SK-N-SH (cell line): ENCODE measurements around the gene PCARE. TPM values are rescaled to one million over a fixed set of nuclear protein-coding genes. Genes with fewer than 3 reads are reported as not detected.

ENCODE experiments used
- CTCF ChIA-PET: fragments of 300-600, 350-600 bp; formaldehyde crosslinking; extraction: SDS; loops from one replicate; lab custom pipeline; 2021; lab: Yijun Ruan, JAX
- POLR2A ChIA-PET: fragments of 350-600 bp; sonication (Branson Sonifier 250); formaldehyde crosslinking; extraction: SDS; loops from one replicate; lab custom pipeline; 2020; ENCODE audit warnings: antibody characterized with exemption, inconsistent platforms; lab: Yijun Ruan, JAX
- DNase-seq: peaks from one replicate; pipeline ENCODE4 v3.0.0; 2012
- H2AFZ ChIP-seq: fragments of 200-600 bp; sonication (generic); 2 replicates; pipeline ENCODE4 v1.8.1; 2016; ENCODE audit warnings: antibody characterized with exemption, mild to moderate bottlenecking, low read depth
- H3F3A ChIP-seq: fragments of 200-600 bp; sonication (generic); replicated peaks from 2 replicates; pipeline ENCODE3; 2016; ENCODE audit warnings: antibody characterized with exemption, mild to moderate bottlenecking; ENCODE audit not compliant: insufficient read depth
- H3K27ac ChIP-seq, 2 experiments: fragments of 200-500 bp in 1 of 2; fragments of 200-600 bp in 1 of 2; sonication (Bioruptor generic) in 1 of 2; sonication (generic), shearing (Covaris generic) in 1 of 2; 2 replicates each; pipeline versions ENCODE4 v1.5.1 to v1.6.1; 2014 to 2016; ENCODE audit warnings: low read depth in 2 of 2, inconsistent platforms in 1 of 2, low read length in 1 of 2, mild to moderate bottlenecking in 1 of 2, mixed read lengths in 1 of 2
- H3K27me3 ChIP-seq: fragments of 200-600 bp; sonication (generic), shearing (Covaris generic); 2 replicates; pipeline ENCODE4 v1.6.1; 2016; ENCODE audit warnings: mixed run types; ENCODE audit not compliant: insufficient read depth
- H3K36me3 ChIP-seq, 2 experiments: fragments of 200-500 bp in 1 of 2; fragments of 200-600 bp in 1 of 2; sonication (Bioruptor generic) in 1 of 2; sonication (generic) in 1 of 2; replicated peaks in 1 of 2; 2 replicates each; pipeline versions ENCODE3 to v1.5.1; 2014 to 2016; ENCODE audit warnings: low read length in 1 of 2, mild to moderate bottlenecking in 1 of 2; ENCODE audit not compliant: insufficient read depth in 2 of 2, control insufficient read depth in 1 of 2
- H3K4me1 ChIP-seq, 2 experiments: fragments of 200-500 bp in 1 of 2; fragments of 200-600 bp in 1 of 2; sonication (Bioruptor generic) in 1 of 2; sonication (generic), shearing (Covaris generic) in 1 of 2; 2 replicates each; pipeline versions ENCODE4 v1.5.1 to v1.6.1; 2014 to 2016; ENCODE audit warnings: low read depth in 1 of 2, low read length in 1 of 2, mixed run types in 1 of 2; ENCODE audit not compliant: insufficient read depth in 2 of 2, control insufficient read depth in 1 of 2
- H3K4me2 ChIP-seq: fragments of 200-600 bp; sonication (generic), shearing (Covaris generic); 2 replicates; pipeline ENCODE4 v1.6.1; 2017; ENCODE audit warnings: mixed run types
- H3K4me3 ChIP-seq, 2 experiments: fragments of 200-500 bp in 1 of 2; fragments of 200-600 bp in 1 of 2; sonication (Bioruptor generic) in 1 of 2; sonication (generic), shearing (Covaris generic) in 1 of 2; 2 replicates each; pipeline versions ENCODE4 v1.5.1 to v1.8.1; 2014 to 2016; ENCODE audit warnings: low read depth in 2 of 2, inconsistent platforms in 1 of 2, low read length in 1 of 2, mild to moderate bottlenecking in 1 of 2, mixed read lengths in 1 of 2, moderate library complexity in 1 of 2
- H3K79me2 ChIP-seq: fragments of 200-600 bp; sonication (generic); 2 replicates; pipeline ENCODE4 v1.8.1; 2017; ENCODE audit warnings: mild to moderate bottlenecking; ENCODE audit not compliant: insufficient read depth
- H3K9ac ChIP-seq: fragments of 200-600 bp; sonication (generic); 2 replicates; pipeline ENCODE4 v1.6.1; 2017; ENCODE audit warnings: mixed run types
- H3K9me2 ChIP-seq: fragments of 200-600 bp; sonication (generic); 2 replicates; pipeline ENCODE4 v1.6.1; 2017; ENCODE audit warnings: mixed run types
- H3K9me3 ChIP-seq: fragments of 200-600 bp; sonication (generic); 2 replicates; pipeline ENCODE4 v1.6.1; 2017; ENCODE audit warnings: mixed run types, mild to moderate bottlenecking, moderate library complexity
- H4K20me1 ChIP-seq: fragments of 200-600 bp; sonication (generic); 2 replicates; pipeline ENCODE4 v1.6.1; 2017; ENCODE audit warnings: mild to moderate bottlenecking, mixed run types; ENCODE audit not compliant: insufficient read depth
- CHD2 ChIP-seq: fragments of 150-350 bp; IDR thresholded peaks from 2 replicates; pipeline ENCODE4 v1.6.1; 2018; ENCODE audit warnings: low read length; ENCODE audit not compliant: partially characterized antibody
- ELF1 ChIP-seq: IDR thresholded peaks from 2 replicates; pipeline ENCODE4 v1.4.0; 2012
- EP300 ChIP-seq, 2 experiments: IDR thresholded peaks; 2 replicates each; pipeline versions ENCODE4 v1.4.0 to v1.6.1; 2012; ENCODE audit warnings: borderline replicate concordance in 1 of 2, low read depth in 1 of 2, low read length in 1 of 2
- GABPA ChIP-seq: IDR thresholded peaks from 2 replicates; pipeline ENCODE4 v1.4.0; 2012; ENCODE audit warnings: low read depth, mild to moderate bottlenecking
- GATA2 ChIP-seq: sonication (generic); formaldehyde crosslinking; IDR thresholded peaks from 2 replicates; pipeline ENCODE4 v1.5.0; 2020; ENCODE audit warnings: mild to moderate bottlenecking, missing genetic modification reagents
- MXI1 ChIP-seq: IDR thresholded peaks from 2 replicates; pipeline ENCODE4 v1.6.1; 2012; ENCODE audit warnings: mild to moderate bottlenecking, low read depth, low read length, improper control_type of control experiment
- NFIC ChIP-seq: IDR thresholded peaks from 2 replicates; pipeline ENCODE4 v1.4.0; 2012; ENCODE audit warnings: borderline replicate concordance
- NRF1 ChIP-seq: IDR thresholded peaks from 2 replicates; pipeline ENCODE4 v1.6.1; 2012; ENCODE audit warnings: low read depth, mild to moderate bottlenecking, low read length
- RAD21 ChIP-seq: IDR thresholded peaks from 2 replicates; pipeline ENCODE4 v1.6.1; 2012; ENCODE audit warnings: mild to moderate bottlenecking, low read length
- SIN3A ChIP-seq: IDR thresholded peaks from 2 replicates; pipeline ENCODE4 v1.6.1; 2012; ENCODE audit warnings: low read depth, mild to moderate bottlenecking, low read length, moderate library complexity, borderline replicate concordance
- SMC3 ChIP-seq: IDR thresholded peaks from 2 replicates; pipeline ENCODE4 v1.6.1; 2012; ENCODE audit warnings: low read depth, low read length, improper control_type of control experiment
- TCF12 ChIP-seq: IDR thresholded peaks from 2 replicates; pipeline ENCODE4 v1.4.0; 2012
- USF1 ChIP-seq: IDR thresholded peaks from 2 replicates; pipeline ENCODE4 v1.4.0; 2012; ENCODE audit warnings: low read depth, borderline replicate concordance
- ZBTB33 ChIP-seq: IDR thresholded peaks from 2 replicates; pipeline ENCODE4 v1.4.0; 2012; ENCODE audit warnings: low read depth, borderline replicate concordance
- WGBS: methylation state at CpG from one replicate; pipeline ENCODE4 v1.1.6; 2017; ENCODE audit warnings: low lambda C conversion rate; 5-methylcytosine and 5-hydroxymethylcytosine counted together
- polyA plus RNA-seq, 3 experiments: library from polyadenylated mRNA; depleted of rRNA; stranded (reverse); fragments of >200 nt; gene quantifications; 2 replicates each; pipeline ENCODE4 v1.2.3, GENCODE V29; 2012
- TF ChIP-seq, protein P1 (sequence below): fragments of 150-350 bp; IDR thresholded peaks from 2 replicates; pipeline ENCODE4 v1.6.1; 2017; ENCODE audit warnings: antibody characterized with exemption, low read length, low read depth, borderline replicate concordance
- TF ChIP-seq, protein P2 (sequence below): IDR thresholded peaks from 2 replicates; pipeline ENCODE4; 2012
- TF ChIP-seq, protein P3 (sequence below): fragments of 150-350 bp; IDR thresholded peaks from 2 replicates; pipeline ENCODE4 v1.6.1; 2016; ENCODE audit warnings: mild to moderate bottlenecking, low read depth, low read length

The PCARE gene
- polyA plus RNA-seq, 1 of the 3 experiments (the other 2 are of a cell fraction) = not detected

GRCh38 chr2:29075894-29076705, 1.8 kb upstream of the PCARE start:
- H4K20me1 ChIP-seq = no peaks in the 10 kb centered on the region
- no peaks in the 10 kb centered on the region for H3K9me2 ChIP-seq
- 33% methylated on average over 14 of the region's 14 CpGs for WGBS
- no peak for TF ChIP-seq USF1
- no peak for TF ChIP-seq EP300 (IDR thresholded peaks at IDR 0.05; ENCODE audit: borderline replicate concordance in 1 of 2, low read depth in 1 of 2, low read length in 1 of 2)
- TF ChIP-seq SIN3A = no peak
- TF ChIP-seq GABPA = no peak
- TF ChIP-seq SMC3 = 0 out of 2 replicates have a peak, but pooled peaks have one; percentile 12
- TF ChIP-seq MXI1 = peak; percentile 66; the same call in 1 of the 2 replicates
- peaks cover 0 to 11% of the 10 kb centered on the region in 2 experiments; a peak in 2 of 4 replicates for H3K4me1 ChIP-seq
- no peak overlapping the region for H3K9ac ChIP-seq
- POLR2A ChIA-PET = interaction anchor here (0.6 kb wide), 1 partner anchor 41 kb away, joined by 3 read pairs; no protein-coding TSS in a partner anchor
- peak overlapping the region in 1 of 2 experiments; percentile 39; a peak in 2 of 4 replicates for H3K27ac ChIP-seq
- no peak overlapping the region for H3K4me3 ChIP-seq
- no peaks in the 10 kb centered on the region for H3K36me3 ChIP-seq
- peak; percentile 81 for DNase-seq
- no peaks in the 10 kb centered on the region for H3F3A ChIP-seq
- H3K27me3 ChIP-seq = no peaks in the 10 kb centered on the region
- CTCF ChIA-PET = interaction anchor here (0.8 to 2.7 kb wide), 7 partner anchors 10 to 995 kb away, joined by 3 to 9 read pairs (median 3); no protein-coding TSS in a partner anchor
- H3K9me3 ChIP-seq = no peaks in the 10 kb centered on the region
- H3K79me2 ChIP-seq = no peaks in the 10 kb centered on the region
- H3K4me2 ChIP-seq = no peak overlapping the region
- H2AFZ ChIP-seq = no peak overlapping the region

DNA sequence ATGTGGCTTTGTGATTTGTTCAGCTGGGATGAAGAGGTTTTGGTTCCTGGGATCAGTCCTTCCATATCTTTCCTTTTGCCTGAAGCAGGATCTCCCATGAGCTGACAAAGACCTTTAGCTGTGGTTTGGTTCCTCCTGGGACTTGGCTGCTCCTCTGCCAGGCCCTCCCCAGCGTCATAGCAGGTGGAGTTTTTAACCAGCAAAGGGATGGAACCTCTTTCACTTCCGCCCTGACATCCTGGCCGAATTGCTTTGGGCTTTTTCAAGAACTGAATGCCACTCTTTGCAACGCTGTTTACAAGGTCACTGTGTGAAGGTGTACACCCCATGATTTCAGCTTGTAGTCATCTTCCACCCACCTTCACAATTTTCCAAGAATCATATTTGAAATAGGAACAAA, 390 bp downstream of the PCARE start:
- Histone ChIP-seq H3K9me2 (no peaks in the 10 kb centered on the region), H3K36me3 (no peaks in the 10 kb centered on the region), H3K79me2 (no peaks in the 10 kb centered on the region), H3K27me3 (no peaks in the 10 kb centered on the region), H3K9me3 (no peaks in the 10 kb centered on the region), H3K4me1 (peaks cover 0 to 24% of the 10 kb centered on the region in 2 experiments; a peak in 2 of 4 replicates), H3K27ac (no peak overlapping the region), H3K9ac (no peak overlapping the region), H3K4me2 (no peak overlapping the region), H3K4me3 (no peak overlapping the region), H4K20me1 (no peaks in the 10 kb centered on the region), H3F3A (no peaks in the 10 kb centered on the region), H2AFZ (no peak overlapping the region)
- ChIA-PET CTCF (interaction anchor here (1.5 kb wide), 1 partner anchor 12 kb away, joined by 3 read pairs; no protein-coding TSS in a partner anchor), POLR2A (no interaction called here)
- DNase-seq = no peak
- 46% methylated on average over 4 of the region's 4 CpGs for WGBS
- TF ChIP-seq, protein P1, sequence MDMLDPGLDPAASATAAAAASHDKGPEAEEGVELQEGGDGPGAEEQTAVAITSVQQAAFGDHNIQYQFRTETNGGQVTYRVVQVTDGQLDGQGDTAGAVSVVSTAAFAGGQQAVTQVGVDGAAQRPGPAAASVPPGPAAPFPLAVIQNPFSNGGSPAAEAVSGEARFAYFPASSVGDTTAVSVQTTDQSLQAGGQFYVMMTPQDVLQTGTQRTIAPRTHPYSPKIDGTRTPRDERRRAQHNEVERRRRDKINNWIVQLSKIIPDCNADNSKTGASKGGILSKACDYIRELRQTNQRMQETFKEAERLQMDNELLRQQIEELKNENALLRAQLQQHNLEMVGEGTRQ = no peak
- TF ChIP-seq TCF12 (no peak), ELF1 (no peak), NRF1 (no peak), GATA2 (CRISPR knock-in tag) (no peak), CHD2 (no peak), NFIC (no peak), EP300 (IDR thresholded peaks at IDR 0.05; ENCODE audit: borderline replicate concordance in 1 of 2, low read depth in 1 of 2, low read length in 1 of 2) (no peak), SIN3A (no peak), MXI1 (no peak), ZBTB33 (no peak), USF1 (no peak), RAD21 (no peak)
- TF ChIP-seq, protein P2, sequence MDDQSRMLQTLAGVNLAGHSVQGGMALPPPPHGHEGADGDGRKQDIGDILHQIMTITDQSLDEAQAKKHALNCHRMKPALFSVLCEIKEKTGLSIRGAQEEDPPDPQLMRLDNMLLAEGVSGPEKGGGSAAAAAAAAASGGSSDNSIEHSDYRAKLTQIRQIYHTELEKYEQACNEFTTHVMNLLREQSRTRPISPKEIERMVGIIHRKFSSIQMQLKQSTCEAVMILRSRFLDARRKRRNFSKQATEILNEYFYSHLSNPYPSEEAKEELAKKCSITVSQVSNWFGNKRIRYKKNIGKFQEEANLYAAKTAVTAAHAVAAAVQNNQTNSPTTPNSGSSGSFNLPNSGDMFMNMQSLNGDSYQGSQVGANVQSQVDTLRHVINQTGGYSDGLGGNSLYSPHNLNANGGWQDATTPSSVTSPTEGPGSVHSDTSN = no peak
- TF ChIP-seq, protein P3, sequence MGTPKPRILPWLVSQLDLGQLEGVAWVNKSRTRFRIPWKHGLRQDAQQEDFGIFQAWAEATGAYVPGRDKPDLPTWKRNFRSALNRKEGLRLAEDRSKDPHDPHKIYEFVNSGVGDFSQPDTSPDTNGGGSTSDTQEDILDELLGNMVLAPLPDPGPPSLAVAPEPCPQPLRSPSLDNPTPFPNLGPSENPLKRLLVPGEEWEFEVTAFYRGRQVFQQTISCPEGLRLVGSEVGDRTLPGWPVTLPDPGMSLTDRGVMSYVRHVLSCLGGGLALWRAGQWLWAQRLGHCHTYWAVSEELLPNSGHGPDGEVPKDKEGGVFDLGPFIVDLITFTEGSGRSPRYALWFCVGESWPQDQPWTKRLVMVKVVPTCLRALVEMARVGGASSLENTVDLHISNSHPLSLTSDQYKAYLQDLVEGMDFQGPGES = no peak
